Keratinocyte (primary cell): ENCODE measurements around the gene SLCO2B1. TPM values are rescaled to one million over a fixed set of nuclear protein-coding genes. Genes with fewer than 3 reads are reported as not detected.

Experiments used
- DNase-seq: peaks from one replicate; pipeline ENCODE4 v3.0.0-alpha.2; 2011; ENCODE audit warnings: low read depth, missing footprints, low spot score
- FAIRE-seq: peaks from 2 replicates; lab custom pipeline; 2011; peaks lifted over from hg19 to GRCh38; lab: Jason Lieb, UNC
- H2AFZ ChIP-seq: 2 replicates; pipeline ENCODE4 v1.6.0; 2012; ENCODE audit warnings: low read length, control low read depth, inconsistent platforms; ENCODE audit not compliant: control insufficient read depth
- H3K27ac ChIP-seq: 2 replicates; pipeline ENCODE4 v1.5.1; 2011; ENCODE audit warnings: low read length; ENCODE audit not compliant: control insufficient read depth, insufficient read depth
- H3K27me3 ChIP-seq: 3 replicates; pipeline ENCODE4 v1.6.0; 2011; ENCODE audit warnings: low read length; ENCODE audit not compliant: control insufficient read depth, insufficient read depth; ENCODE audit errors: extremely low read depth
- H3K36me3 ChIP-seq, 2 experiments: 2 replicates in 1 of 2; 3 replicates in 1 of 2; pipeline ENCODE4 v1.5.1; 2011; ENCODE audit warnings: low read length in 2 of 2, mild to moderate bottlenecking in 1 of 2; ENCODE audit not compliant: control insufficient read depth in 2 of 2, insufficient read depth in 2 of 2; ENCODE audit errors: extremely low read depth in 1 of 2
- H3K4me1 ChIP-seq: 3 replicates; pipeline ENCODE4 v1.5.1; 2011; ENCODE audit warnings: low read length; ENCODE audit not compliant: control insufficient read depth, insufficient read depth; ENCODE audit errors: extremely low read depth
- H3K4me2 ChIP-seq: 3 replicates; pipeline ENCODE4 v1.6.0; 2011; ENCODE audit warnings: low read depth, low read length; ENCODE audit not compliant: control insufficient read depth, insufficient read depth; ENCODE audit errors: extremely low read depth
- H3K4me3 ChIP-seq, 3 experiments: fragments of 200-600 bp in 1 of 3; sonication (generic) in 1 of 3; 2 replicates in 2 of 3; 3 replicates in 1 of 3; pipeline ENCODE4 v1.5.1; 2011 to 2016; ENCODE audit warnings: low read length in 3 of 3, mild to moderate bottlenecking in 3 of 3, control low read depth in 2 of 3, inconsistent platforms in 1 of 3, low read depth in 1 of 3, mixed read lengths in 1 of 3, mixed run types in 1 of 3, moderate library complexity in 1 of 3; ENCODE audit not compliant: control insufficient read depth in 2 of 3, insufficient read depth in 2 of 3; ENCODE audit errors: extremely low read depth in 1 of 3
- H3K79me2 ChIP-seq: 2 replicates; pipeline ENCODE4 v1.6.0; 2012; ENCODE audit warnings: low read length; ENCODE audit not compliant: control insufficient read depth, insufficient read depth
- H3K9ac ChIP-seq: 3 replicates; pipeline ENCODE4 v1.6.0; 2011; ENCODE audit warnings: low read length; ENCODE audit not compliant: control insufficient read depth, insufficient read depth; ENCODE audit errors: extremely low read depth
- H3K9me1 ChIP-seq: 3 replicates; pipeline ENCODE4 v1.6.0; 2011; ENCODE audit warnings: low read length; ENCODE audit not compliant: control insufficient read depth, insufficient read depth; ENCODE audit errors: extremely low read depth
- H3K9me3 ChIP-seq: 2 replicates; pipeline ENCODE4 v1.5.1; 2012; ENCODE audit warnings: low read depth, low read length; ENCODE audit not compliant: control insufficient read depth
- H4K20me1 ChIP-seq: 3 replicates; pipeline ENCODE4 v1.6.0; 2011; ENCODE audit warnings: low read length; ENCODE audit not compliant: control insufficient read depth, insufficient read depth; ENCODE audit errors: extremely low read depth
- CTCF ChIP-seq, 3 experiments: IDR thresholded peaks in 1 of 3; conservative IDR thresholded peaks in 1 of 3; optimal IDR thresholded peaks in 1 of 3; 2 replicates in 2 of 3; 3 replicates in 1 of 3; pipeline versions ENCODE3 to v1.5.1; 2011; ENCODE audit warnings: low read length in 3 of 3, mild to moderate bottlenecking in 3 of 3, moderate library complexity in 2 of 3, control low read depth in 1 of 3, inconsistent platforms in 1 of 3; ENCODE audit not compliant: insufficient read depth in 2 of 3; ENCODE audit errors: extremely low read depth in 1 of 3
- EZH2 ChIP-seq: IDR thresholded peaks from one replicate; pipeline ENCODE4 v1.6.1; 2012; ENCODE audit warnings: inconsistent platforms, mild to moderate bottlenecking, low read length, moderate library complexity
- dilution Hi-C: fragments of 300-500 bp; cut with MboI; formaldehyde crosslinking; loops from one replicate; pipeline ENCODE4 v1.7.0; 2020; ENCODE audit warnings: low sequenced_read_pairs; ENCODE audit not compliant: extremely low pct_ligation_motif_present
- polyA plus RNA-seq, 5 experiments: library from polyadenylated mRNA; depleted of rRNA in 3 of 5; stranded (reverse) in 3 of 5; stranded (forward) in 1 of 5; unstranded in 1 of 5; fragments of >200 nt; gene quantifications; 1 replicate in 1 of 5; 2 replicates in 3 of 5; 3 replicates in 1 of 5; pipeline versions ENCODE4 v1.2.1 to v1.2.3, GENCODE V29; 2011 to 2012; ENCODE audit warnings: missing spikeins in 2 of 5, low read depth in 1 of 5, low replicate concordance in 1 of 5

The SLCO2B1 gene
- polyA plus RNA-seq, 1 donor (not counting 4 experiments of a cell fraction or from before 2014, with no cell fraction given) = not detected

DNA sequence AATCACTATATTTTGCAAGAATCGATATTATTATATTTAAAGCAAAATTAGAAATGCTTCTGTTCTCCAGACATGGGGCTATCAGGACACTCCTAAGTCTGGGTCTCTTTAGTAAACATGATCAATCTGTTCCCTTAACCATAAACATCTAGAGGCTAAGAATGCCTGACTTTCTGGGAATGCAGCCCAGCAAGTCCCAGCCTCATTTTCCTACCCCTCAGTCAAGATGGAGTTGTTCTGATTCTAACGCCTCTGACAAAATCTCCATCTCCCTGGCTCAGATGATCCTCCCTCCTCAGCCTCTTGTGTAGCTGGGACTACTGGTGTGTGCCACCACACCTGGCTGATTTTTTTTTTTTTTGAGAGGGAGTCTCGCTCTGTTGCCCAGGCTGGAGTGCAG lies 35.0 kb downstream of the SLCO2B1 start:
- no peaks in the 10 kb centered on the region for H3K4me1 ChIP-seq
- H3K4me2 ChIP-seq = no peak overlapping the region
- H4K20me1 ChIP-seq = no peaks in the 10 kb centered on the region
- no peak overlapping the region for H2AFZ ChIP-seq
- no peak for DNase-seq
- H3K9me1 ChIP-seq = no peaks in the 10 kb centered on the region
- no peak overlapping the region for H3K4me3 ChIP-seq
- no peaks in the 10 kb centered on the region for H3K36me3 ChIP-seq
- no peak for TF ChIP-seq EZH2
- TF ChIP-seq CTCF (optimal IDR thresholded peaks at IDR 0.05 in 1 of 3, IDR thresholded peaks at IDR 0.05 in 1 of 3, conservative IDR thresholded peaks at IDR 0.05 in 1 of 3; ENCODE audit: extremely low read depth in 1 of 3, insufficient read depth in 2 of 3, low read length in 3 of 3) = no peak
- H3K9me3 ChIP-seq = no peaks in the 10 kb centered on the region
- no peak overlapping the region for H3K9ac ChIP-seq
- dilution Hi-C loops = no loop called here
- no peak overlapping the region for H3K27ac ChIP-seq
- no peaks in the 10 kb centered on the region for H3K79me2 ChIP-seq
- FAIRE-seq = no peak
- H3K27me3 ChIP-seq = peaks cover under 1% of the 10 kb centered on the region

DNA sequence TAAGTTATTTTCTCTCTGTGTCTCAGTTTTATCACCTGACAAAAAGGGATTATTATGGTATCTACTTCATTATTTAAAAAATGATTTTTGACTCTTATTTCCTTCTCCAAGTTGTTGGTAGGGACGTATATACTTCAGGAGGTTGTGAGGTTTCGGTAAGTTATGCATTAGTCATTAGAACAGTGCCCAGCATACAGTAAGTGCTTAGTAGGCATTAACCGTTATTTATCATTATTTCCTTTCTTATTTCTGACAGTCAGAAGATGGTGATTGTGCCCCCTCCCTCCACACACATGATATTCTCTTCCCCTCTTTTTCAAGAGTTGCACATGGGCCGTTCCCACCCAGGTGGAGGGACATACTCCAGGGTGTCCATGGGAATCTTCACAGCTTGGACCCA lies 36.1 kb downstream of the SLCO2B1 start:
- Histone ChIP-seq H3K79me2 (no peaks in the 10 kb centered on the region), H3K27ac (no peak overlapping the region), H3K36me3 (no peaks in the 10 kb centered on the region), H4K20me1 (no peaks in the 10 kb centered on the region), H3K4me1 (no peaks in the 10 kb centered on the region), H3K4me3 (no peak overlapping the region), H3K27me3 (peaks cover 4% of the 10 kb centered on the region), H3K4me2 (no peak overlapping the region), H3K9me3 (no peaks in the 10 kb centered on the region), H3K9ac (no peak overlapping the region), H2AFZ (no peak overlapping the region), H3K9me1 (no peaks in the 10 kb centered on the region)
- DNase-seq = no peak
- TF ChIP-seq EZH2 (no peak), CTCF (optimal IDR thresholded peaks at IDR 0.05 in 1 of 3, IDR thresholded peaks at IDR 0.05 in 1 of 3, conservative IDR thresholded peaks at IDR 0.05 in 1 of 3; ENCODE audit: extremely low read depth in 1 of 3, insufficient read depth in 2 of 3, low read length in 3 of 3) (no peak)
- no peak for FAIRE-seq
- dilution Hi-C loops = no loop called here
